Keratinocyte (primary cell): Measurements from ENCODE around the gene GABRB1. TPM values are rescaled to one million over a fixed set of nuclear protein-coding genes. Genes with fewer than 3 reads are reported as not detected.

Source experiments
- DNase-seq: peaks from one replicate; pipeline ENCODE4 v3.0.0-alpha.2; 2011; ENCODE audit warnings: low read depth, missing footprints, low spot score
- FAIRE-seq: peaks from 2 replicates; lab custom pipeline; 2011; peaks lifted over from hg19 to GRCh38; lab: Jason Lieb, UNC
- H2AFZ ChIP-seq: 2 replicates; pipeline ENCODE4 v1.6.0; 2012; ENCODE audit warnings: low read length, control low read depth, inconsistent platforms; ENCODE audit not compliant: control insufficient read depth
- H3K27ac ChIP-seq: 2 replicates; pipeline ENCODE4 v1.5.1; 2011; ENCODE audit warnings: low read length; ENCODE audit not compliant: control insufficient read depth, insufficient read depth
- H3K27me3 ChIP-seq: 3 replicates; pipeline ENCODE4 v1.6.0; 2011; ENCODE audit warnings: low read length; ENCODE audit not compliant: control insufficient read depth, insufficient read depth; ENCODE audit errors: extremely low read depth
- H3K36me3 ChIP-seq, 2 experiments: 2 replicates in 1 of 2; 3 replicates in 1 of 2; pipeline ENCODE4 v1.5.1; 2011; ENCODE audit warnings: low read length in 2 of 2, mild to moderate bottlenecking in 1 of 2; ENCODE audit not compliant: control insufficient read depth in 2 of 2, insufficient read depth in 2 of 2; ENCODE audit errors: extremely low read depth in 1 of 2
- H3K4me1 ChIP-seq: 3 replicates; pipeline ENCODE4 v1.5.1; 2011; ENCODE audit warnings: low read length; ENCODE audit not compliant: control insufficient read depth, insufficient read depth; ENCODE audit errors: extremely low read depth
- H3K4me2 ChIP-seq: 3 replicates; pipeline ENCODE4 v1.6.0; 2011; ENCODE audit warnings: low read depth, low read length; ENCODE audit not compliant: control insufficient read depth, insufficient read depth; ENCODE audit errors: extremely low read depth
- H3K4me3 ChIP-seq, 3 experiments: fragments of 200-600 bp in 1 of 3; sonication (generic) in 1 of 3; 2 replicates in 2 of 3; 3 replicates in 1 of 3; pipeline ENCODE4 v1.5.1; 2011 to 2016; ENCODE audit warnings: low read length in 3 of 3, mild to moderate bottlenecking in 3 of 3, control low read depth in 2 of 3, inconsistent platforms in 1 of 3, low read depth in 1 of 3, mixed read lengths in 1 of 3, mixed run types in 1 of 3, moderate library complexity in 1 of 3; ENCODE audit not compliant: control insufficient read depth in 2 of 3, insufficient read depth in 2 of 3; ENCODE audit errors: extremely low read depth in 1 of 3
- H3K79me2 ChIP-seq: 2 replicates; pipeline ENCODE4 v1.6.0; 2012; ENCODE audit warnings: low read length; ENCODE audit not compliant: control insufficient read depth, insufficient read depth
- H3K9ac ChIP-seq: 3 replicates; pipeline ENCODE4 v1.6.0; 2011; ENCODE audit warnings: low read length; ENCODE audit not compliant: control insufficient read depth, insufficient read depth; ENCODE audit errors: extremely low read depth
- H3K9me1 ChIP-seq: 3 replicates; pipeline ENCODE4 v1.6.0; 2011; ENCODE audit warnings: low read length; ENCODE audit not compliant: control insufficient read depth, insufficient read depth; ENCODE audit errors: extremely low read depth
- H3K9me3 ChIP-seq: 2 replicates; pipeline ENCODE4 v1.5.1; 2012; ENCODE audit warnings: low read depth, low read length; ENCODE audit not compliant: control insufficient read depth
- H4K20me1 ChIP-seq: 3 replicates; pipeline ENCODE4 v1.6.0; 2011; ENCODE audit warnings: low read length; ENCODE audit not compliant: control insufficient read depth, insufficient read depth; ENCODE audit errors: extremely low read depth
- CTCF ChIP-seq, 3 experiments: IDR thresholded peaks in 1 of 3; conservative IDR thresholded peaks in 1 of 3; optimal IDR thresholded peaks in 1 of 3; 2 replicates in 2 of 3; 3 replicates in 1 of 3; pipeline versions ENCODE3 to v1.5.1; 2011; ENCODE audit warnings: low read length in 3 of 3, mild to moderate bottlenecking in 3 of 3, moderate library complexity in 2 of 3, control low read depth in 1 of 3, inconsistent platforms in 1 of 3; ENCODE audit not compliant: insufficient read depth in 2 of 3; ENCODE audit errors: extremely low read depth in 1 of 3
- EZH2 ChIP-seq: IDR thresholded peaks from one replicate; pipeline ENCODE4 v1.6.1; 2012; ENCODE audit warnings: inconsistent platforms, mild to moderate bottlenecking, low read length, moderate library complexity
- dilution Hi-C: fragments of 300-500 bp; cut with MboI; formaldehyde crosslinking; loops from one replicate; pipeline ENCODE4 v1.7.0; 2020; ENCODE audit warnings: low sequenced_read_pairs; ENCODE audit not compliant: extremely low pct_ligation_motif_present
- polyA plus RNA-seq, 5 experiments: library from polyadenylated mRNA; depleted of rRNA in 3 of 5; stranded (reverse) in 3 of 5; stranded (forward) in 1 of 5; unstranded in 1 of 5; fragments of >200 nt; gene quantifications; 1 replicate in 1 of 5; 2 replicates in 3 of 5; 3 replicates in 1 of 5; pipeline versions ENCODE4 v1.2.1 to v1.2.3, GENCODE V29; 2011 to 2012; ENCODE audit warnings: missing spikeins in 2 of 5, low read depth in 1 of 5, low replicate concordance in 1 of 5

Gene GABRB1
- polyA plus RNA-seq, 1 donor (not counting 4 experiments of a cell fraction or from before 2014, with no cell fraction given), result not detected

GRCh38 chr4:47065051-47065481, 33.7 kb downstream of the GABRB1 start:
- H3K4me2 ChIP-seq, result no peak overlapping the region
- no peaks in the 10 kb centered on the region for H4K20me1 ChIP-seq
- FAIRE-seq (no peak), DNase-seq (no peak)
- no peak overlapping the region for H2AFZ ChIP-seq
- H3K4me3 ChIP-seq, result no peak overlapping the region
- H3K79me2 ChIP-seq, result no peaks in the 10 kb centered on the region
- dilution Hi-C loops, result no loop called here
- H3K4me1 ChIP-seq, result no peaks in the 10 kb centered on the region
- H3K36me3 ChIP-seq, result no peaks in the 10 kb centered on the region
- H3K9me3 ChIP-seq, result no peaks in the 10 kb centered on the region
- TF ChIP-seq CTCF (optimal IDR thresholded peaks at IDR 0.05 in 1 of 3, IDR thresholded peaks at IDR 0.05 in 1 of 3, conservative IDR thresholded peaks at IDR 0.05 in 1 of 3; ENCODE audit: extremely low read depth in 1 of 3, insufficient read depth in 2 of 3, low read length in 3 of 3), result no peak
- TF ChIP-seq EZH2, result no peak
- no peaks in the 10 kb centered on the region for H3K9me1 ChIP-seq
- H3K27ac ChIP-seq, result no peak overlapping the region
- H3K27me3 ChIP-seq, result no peaks in the 10 kb centered on the region
- no peak overlapping the region for H3K9ac ChIP-seq

- no peak for FAIRE-seq
- no peak for TF ChIP-seq CTCF (optimal IDR thresholded peaks at IDR 0.05 in 1 of 3, IDR thresholded peaks at IDR 0.05 in 1 of 3, conservative IDR thresholded peaks at IDR 0.05 in 1 of 3; ENCODE audit: extremely low read depth in 1 of 3, insufficient read depth in 2 of 3, low read length in 3 of 3)
- TF ChIP-seq EZH2, result no peak
- no peak overlapping the region for H3K4me2 ChIP-seq
Measured at GRCh38 chr4:47068986-47069385, 37.6 kb downstream of the GABRB1 start.

More at GRCh38 chr4:47068986-47069385, 37.6 kb downstream of the GABRB1 start:
- dilution Hi-C loops, result no loop called here
- Histone ChIP-seq H4K20me1 (no peaks in the 10 kb centered on the region), H3K9me3 (no peaks in the 10 kb centered on the region), H2AFZ (no peak overlapping the region), H3K79me2 (no peaks in the 10 kb centered on the region), H3K27me3 (no peaks in the 10 kb centered on the region), H3K4me1 (peaks cover 8% of the 10 kb centered on the region), H3K36me3 (no peaks in the 10 kb centered on the region), H3K27ac (no peak overlapping the region), H3K9me1 (no peaks in the 10 kb centered on the region), H3K9ac (no peak overlapping the region), H3K4me3 (no peak overlapping the region)
- DNase-seq, result no peak
